Activated T-cell treated with anti-CD3 and anti-CD28 coated beads for 48 hours (primary cell): ENCODE results near the gene ANKRD13A.
"Not testable (repeated sequence)": the region's sequence is repeated elsewhere in the genome, so short reads cannot be mapped to it uniquely, and the experiment has no call there.

Experiments
- DNase-seq: peaks from one replicate; pipeline ENCODE4 v3.0.0-alpha.2; 2020; ENCODE audit warnings: low read depth

The ANKRD13A gene

DNA sequence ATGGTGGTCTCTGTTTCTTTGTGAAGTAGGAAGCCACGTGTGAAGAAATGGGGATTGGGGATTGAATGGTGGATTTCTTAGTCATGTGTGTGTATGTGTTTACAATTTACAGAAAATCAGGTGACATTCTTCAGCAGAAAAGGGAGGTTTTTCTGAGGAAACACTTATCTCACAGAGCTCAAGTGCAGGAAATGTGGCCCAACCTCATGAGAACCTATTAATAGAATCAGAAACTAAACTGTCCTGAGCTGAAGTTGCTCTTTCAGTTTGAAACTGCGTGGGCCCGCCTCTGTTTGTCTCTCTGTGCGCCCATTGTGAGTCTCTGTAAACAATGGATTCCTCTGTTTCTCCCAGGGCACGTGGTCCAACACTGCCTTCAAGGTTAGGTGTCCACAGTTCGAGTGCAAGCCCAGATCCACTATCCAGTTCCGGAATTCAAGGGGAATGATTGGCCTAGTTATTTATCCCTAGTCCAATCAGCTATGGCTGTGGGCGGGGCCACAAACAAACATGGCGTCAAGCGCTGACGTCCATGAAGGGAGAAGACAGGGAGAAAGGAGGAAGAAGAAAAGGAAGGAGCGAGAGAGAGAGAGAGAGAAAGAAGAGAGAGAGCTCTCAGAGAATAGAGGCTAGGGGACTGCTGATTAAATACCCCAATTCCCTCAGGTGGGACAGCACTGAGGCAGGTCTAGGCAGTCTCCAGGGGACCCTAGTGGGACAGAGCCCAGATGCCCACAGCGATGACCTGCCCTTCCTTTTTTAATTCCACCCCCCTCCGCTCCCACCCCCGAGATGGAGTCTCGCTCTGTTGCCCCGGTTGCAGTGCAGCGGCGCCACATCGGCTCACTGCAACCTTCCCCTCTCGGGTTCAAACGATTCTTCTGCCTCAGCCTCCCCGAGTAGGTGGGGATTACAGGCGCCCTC is 80.5 kb downstream of the ANKRD13A start:
- peak; percentile 54 for DNase-seq

DNA sequence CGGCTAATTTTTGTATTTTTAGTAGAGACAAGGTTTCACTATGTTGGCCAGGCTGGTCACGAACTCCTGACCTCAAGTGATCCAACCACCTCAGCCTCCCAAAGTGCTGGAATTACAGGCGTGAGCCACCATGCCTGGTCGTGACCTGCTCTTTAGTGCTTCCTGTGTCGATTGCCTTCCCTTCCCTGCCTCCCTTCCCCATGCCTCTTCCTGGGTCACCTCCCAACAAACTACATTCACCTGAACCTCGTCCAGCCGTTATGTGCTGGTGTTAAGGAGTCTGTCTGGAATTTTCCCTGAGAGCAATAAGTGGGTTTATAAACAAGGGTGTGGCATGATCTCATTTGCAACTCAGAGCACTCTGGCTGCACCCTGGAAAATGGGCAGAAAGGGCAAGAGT is 81.2 kb downstream of the ANKRD13A start:
- DNase-seq = no peak

DNA sequence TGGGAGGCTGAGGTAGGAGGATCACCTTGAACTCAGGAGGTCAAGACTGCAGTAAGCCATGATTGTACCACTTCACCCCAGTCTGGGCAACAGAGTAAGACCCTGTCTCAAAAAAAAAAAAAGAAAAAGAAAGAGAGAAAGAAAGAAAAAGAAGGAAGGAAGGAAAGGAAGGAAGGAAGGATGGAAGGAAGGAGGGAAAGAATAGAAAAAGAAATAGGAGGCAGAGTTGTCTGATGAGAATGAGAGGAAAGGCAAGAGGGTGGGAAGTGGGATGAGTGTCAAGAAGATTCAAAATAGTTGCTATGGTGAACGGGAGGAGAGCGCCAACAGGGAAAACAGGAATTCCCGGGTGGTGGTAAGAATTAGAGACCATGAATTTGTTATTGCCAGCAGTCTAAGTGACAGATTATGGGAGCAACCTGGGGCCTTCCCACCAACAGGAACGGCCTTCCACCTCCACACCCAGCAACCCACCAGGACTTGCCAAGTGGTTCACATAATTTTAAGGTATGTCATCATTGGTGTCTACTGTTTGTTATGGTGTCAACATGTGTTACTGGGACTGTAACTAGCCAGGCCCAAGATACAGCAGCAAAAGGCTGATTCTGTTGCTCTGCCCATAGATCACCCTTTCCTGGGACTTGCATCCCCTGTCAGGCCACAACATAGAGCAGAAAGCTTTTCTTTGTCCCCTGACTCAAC is 85.2 kb downstream of the ANKRD13A start:
- DNase-seq = no peak

GRCh38 chr12:110088216-110088615 is 89.0 kb downstream of the ANKRD13A start:
- not testable (repeated sequence) for DNase-seq

DNA sequence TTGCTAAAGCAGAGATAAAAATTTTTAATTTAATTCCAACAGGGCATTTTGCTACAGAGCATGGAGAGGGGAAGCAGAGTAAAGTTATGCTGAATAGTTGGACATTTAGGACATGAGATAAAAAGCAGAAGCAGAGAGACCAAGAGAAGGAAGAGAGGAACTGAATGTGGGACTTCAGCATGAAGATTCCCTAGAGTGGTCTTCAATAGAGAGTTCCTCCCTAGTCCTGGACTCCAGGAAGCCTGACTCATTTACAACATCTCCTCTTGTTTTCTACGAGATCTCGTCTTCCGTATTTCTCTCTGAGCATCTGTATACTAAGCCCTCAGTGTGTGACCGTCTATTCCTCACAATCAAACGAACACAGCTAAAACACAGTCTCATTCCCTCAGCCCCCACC is 89.7 kb downstream of the ANKRD13A start:
- DNase-seq = no peak
